Endothelial cell of umbilical vein (primary cell): Measurements from ENCODE around the gene CALHM1. TPM values are rescaled to one million over a fixed set of nuclear protein-coding genes. Genes with fewer than 3 reads are reported as not detected.

ENCODE experiments used
- BruUV-seq: library from RNA; stranded (reverse); fragments of 400-500 nt; replicated peaks from 2 replicates; lab custom pipeline; 2021; lab: Mats Ljungman, UMichigan
- CTCF ChIA-PET: fragments of 300-600, 350-600 bp; sonication (Branson Sonifier 250); formaldehyde crosslinking; loops from one replicate; lab custom pipeline; 2021; ENCODE audit warnings: antibody characterized with exemption, inconsistent platforms; lab: Charles Lee
- POLR2A ChIA-PET: fragments of 300-600, 350-600 bp; sonication (Branson Sonifier 250); formaldehyde crosslinking; loops from one replicate; lab custom pipeline; 2021; ENCODE audit warnings: antibody characterized with exemption, inconsistent platforms; lab: Charles Lee
- DNase-seq: peaks from one replicate; pipeline ENCODE4 v3.0.0-alpha.2; 2011; ENCODE audit warnings: low read depth, low spot score
- FAIRE-seq: peaks from 2 replicates; lab custom pipeline; 2011; peaks lifted over from hg19 to GRCh38; lab: Jason Lieb, UNC
- H2AFZ ChIP-seq: 2 replicates; pipeline ENCODE4 v1.6.0; 2012; ENCODE audit warnings: low read depth, low read length, control low read depth, inconsistent platforms
- H3K27ac ChIP-seq: 2 replicates; pipeline ENCODE4 v1.5.1; 2011; ENCODE audit warnings: low read depth, mild to moderate bottlenecking, control low read depth, low read length, moderate library complexity; ENCODE audit not compliant: insufficient read depth
- H3K27me3 ChIP-seq, 2 experiments: 2 replicates each; pipeline versions ENCODE4 v1.6.0 to v1.6.1; 2011; ENCODE audit warnings: low read length in 2 of 2, mixed read lengths in 1 of 2; ENCODE audit not compliant: control insufficient read depth in 2 of 2, insufficient read depth in 2 of 2
- H3K36me3 ChIP-seq, 2 experiments: 2 replicates in 1 of 2; 3 replicates in 1 of 2; pipeline ENCODE4 v1.5.1; 2011; ENCODE audit warnings: low read length in 2 of 2, mild to moderate bottlenecking in 1 of 2, moderate library complexity in 1 of 2; ENCODE audit not compliant: control insufficient read depth in 2 of 2, insufficient read depth in 2 of 2; ENCODE audit errors: extremely low read depth in 1 of 2
- H3K4me1 ChIP-seq: 3 replicates; pipeline ENCODE4 v1.5.1; 2011; ENCODE audit warnings: mild to moderate bottlenecking, low read length; ENCODE audit not compliant: control insufficient read depth, insufficient read depth; ENCODE audit errors: extremely low read depth
- H3K4me2 ChIP-seq: 2 replicates; pipeline ENCODE4 v1.6.1; 2011; ENCODE audit warnings: low read length, control low read depth, mixed read lengths; ENCODE audit not compliant: insufficient read depth
- H3K4me3 ChIP-seq, 3 experiments: fragments of 200-600 bp in 1 of 3; sonication (generic), shearing (Covaris generic) in 1 of 3; replicated peaks in 1 of 3; 2 replicates each; pipeline ENCODE4 v1.5.1; 2011 to 2016; ENCODE audit warnings: control low read depth in 3 of 3, low read length in 3 of 3, mild to moderate bottlenecking in 2 of 3, inconsistent platforms in 1 of 3, low read depth in 1 of 3, moderate library complexity in 1 of 3; ENCODE audit not compliant: insufficient read depth in 1 of 3
- H3K79me2 ChIP-seq: 2 replicates; pipeline ENCODE4 v1.6.0; 2012; ENCODE audit warnings: low read length, inconsistent platforms; ENCODE audit not compliant: control insufficient read depth, insufficient read depth
- H3K9ac ChIP-seq: replicated peaks from 2 replicates; pipeline ENCODE3; 2011; ENCODE audit warnings: low read length, control low read depth; ENCODE audit not compliant: insufficient read depth; ENCODE audit errors: extremely low read depth
- H3K9me1 ChIP-seq: replicated peaks from 3 replicates; pipeline ENCODE4 v1.6.0; 2011; ENCODE audit warnings: mild to moderate bottlenecking, low read length; ENCODE audit not compliant: control insufficient read depth, insufficient read depth; ENCODE audit errors: extremely low read depth
- H3K9me3 ChIP-seq: replicated peaks from 2 replicates; pipeline ENCODE4 v1.5.1; 2012; ENCODE audit warnings: low read length, inconsistent platforms; ENCODE audit not compliant: control insufficient read depth, insufficient read depth
- H4K20me1 ChIP-seq: replicated peaks from 2 replicates; pipeline ENCODE3; 2011; ENCODE audit warnings: mild to moderate bottlenecking, low read length; ENCODE audit not compliant: control insufficient read depth, insufficient read depth; ENCODE audit errors: extremely low read depth
- CTCF ChIP-seq, 2 donors: IDR thresholded peaks; 1 replicate in 1 of 2; 2 replicates in 1 of 2; pipeline ENCODE4 v1.5.1; 2011; ENCODE audit warnings: low read length in 2 of 2, mild to moderate bottlenecking in 2 of 2, moderate library complexity in 2 of 2, control low read depth in 1 of 2, inconsistent platforms in 1 of 2, low read depth in 1 of 2; ENCODE audit not compliant: insufficient read depth in 1 of 2; ENCODE audit errors: extremely low read depth in 1 of 2
- EZH2 ChIP-seq: IDR thresholded peaks from 2 replicates; pipeline ENCODE4 v1.6.1; 2012; ENCODE audit warnings: borderline replicate concordance, low read depth, mild to moderate bottlenecking, moderate library complexity, low read length, inconsistent platforms; ENCODE audit not compliant: severe bottlenecking
- JUN ChIP-seq: IDR thresholded peaks from 2 replicates; pipeline ENCODE4 v1.6.1; 2011; ENCODE audit warnings: borderline replicate concordance, low read depth; ENCODE audit not compliant: insufficient read length, insufficient read depth
- POLR2AphosphoS5 ChIP-seq: IDR thresholded peaks from 2 replicates; pipeline ENCODE4 v1.6.1; 2012; ENCODE audit warnings: low read depth, mild to moderate bottlenecking, control low read depth, low read length, moderate library complexity; ENCODE audit not compliant: insufficient read depth
- dilution Hi-C: fragments of 300-500 bp; cut with MboI; formaldehyde crosslinking; loops from one replicate; pipeline ENCODE4 v1.15.0; 2019; ENCODE audit warnings: low sequenced_read_pairs; ENCODE audit not compliant: extremely low pct_ligation_motif_present
- intact Hi-C: fragments of 100-400 bp; cut with micrococcal nuclease; formaldehyde crosslinking; loops from one replicate; pipeline ENCODE4 v1.10.0; 2022
- polyA plus RNA-seq, 4 experiments: library from polyadenylated mRNA; depleted of rRNA in 3 of 4; stranded (reverse) in 3 of 4; unstranded in 1 of 4; fragments of >200 nt; gene quantifications; 2 replicates each; pipeline versions ENCODE4 v1.2.1 to v1.2.3, GENCODE V29; 2011 to 2012; ENCODE audit warnings: missing spikeins in 1 of 4
- total RNA-seq: library from RNA; stranded (reverse); gene quantifications from 2 replicates; pipeline ENCODE4 v1.2.3, GENCODE V29; 2021

The CALHM1 gene
- total and polyA plus RNA-seq, 2 donors (not counting 3 experiments of a cell fraction or from before 2014, with no cell fraction given) = not detected

GRCh38 chr10:103447187-103447586, 11.5 kb downstream of the CALHM1 start:
- no peaks in the 10 kb centered on the region for H4K20me1 ChIP-seq
- ChIA-PET CTCF (no interaction called here), POLR2A (no interaction called here)
- H3K79me2 ChIP-seq = peaks cover 7% of the 10 kb centered on the region
- H3K27me3 ChIP-seq = no peaks in the 10 kb centered on the region
- H3K4me2 ChIP-seq = no peak overlapping the region
- no peak overlapping the region for H3K27ac ChIP-seq
- no peak for DNase-seq
- H2AFZ ChIP-seq = no peak overlapping the region
- H3K9ac ChIP-seq = no peak overlapping the region
- no peak for TF ChIP-seq EZH2
- TF ChIP-seq JUN = no peak
- TF ChIP-seq POLR2AphosphoS5 = no peak
- TF ChIP-seq CTCF (IDR thresholded peaks at IDR 0.05; ENCODE audit: extremely low read depth in 1 of 2, insufficient read depth in 1 of 2, low read depth in 1 of 2, low read length in 2 of 2) = no peak
- H3K9me3 ChIP-seq = no peaks in the 10 kb centered on the region
- FAIRE-seq = no peak
- dilution Hi-C loops = no loop called here
- no peak overlapping the region for H3K4me3 ChIP-seq
- no peaks in the 10 kb centered on the region for H3K9me1 ChIP-seq
- BruUV-seq = no TSS peak
- peaks cover 60% of the 10 kb centered on the region for H3K4me1 ChIP-seq
- H3K36me3 ChIP-seq = peaks cover 19 to 44% of the 10 kb centered on the region in 2 experiments
- intact Hi-C loops = loop anchor here (2.0 kb wide), 1 partner anchor 24 kb away; no protein-coding TSS in a partner anchor
